ENCODE results near the gene RPTOR. TPM values are rescaled to one million over a fixed set of nuclear protein-coding genes. Genes with fewer than 3 reads are reported as not detected.

Gene RPTOR
- total RNA-seq, 3 donors from 2014 or later (not counting 1 experiment from before 2014, with no cell fraction given), result 49.2 to 63.6 (median 55.4) TPM

GRCh38 chr17:81011951-81012350 is 467.3 kb downstream of the RPTOR start:
- no peaks in the 10 kb centered on the region for H3K27me3 ChIP-seq (ENCODE audit: control insufficient read depth, insufficient read depth, low read length)
- ATAC-seq, result no peak
- H3K4me1 ChIP-seq (ENCODE audit: control insufficient read depth, insufficient read depth, low read length), result no peaks in the 10 kb centered on the region
- H3K27ac ChIP-seq (ENCODE audit: low read length), result no peak overlapping the region
- peaks cover 11% of the 10 kb centered on the region for H3K9me3 ChIP-seq (ENCODE audit: control insufficient read depth, insufficient read depth, low read length)
- peaks cover 10% of the 10 kb centered on the region for H3K36me3 Mint-ChIP-seq
- WGBS (ENCODE audit: insufficient coverage), result 88% methylated on average over 2 of the region's 3 CpGs
- H3K4me1 Mint-ChIP-seq, result peaks cover 4 to 6% of the 10 kb centered on the region in 2 donors
- H3K4me3 ChIP-seq (ENCODE audit: low read length), result no peak overlapping the region
- no peak overlapping the region for H3K27ac Mint-ChIP-seq
- H3K27me3 Mint-ChIP-seq (ENCODE audit: low read depth in 2 of 2), result peaks cover 2 to 10% of the 10 kb centered on the region in 2 donors
- no peak for DNase-seq
- H3K9me3 Mint-ChIP-seq, result peaks cover 2 to 6% of the 10 kb centered on the region in 2 donors
- intact Hi-C loops (cut with micrococcal nuclease), result no loop called here
- no peak overlapping the region for H3K4me3 Mint-ChIP-seq
- no peaks in the 10 kb centered on the region for H3K36me3 ChIP-seq (ENCODE audit: control insufficient read depth, insufficient read depth, low read length)
- no peak for TF ChIP-seq CTCF (IDR thresholded peaks at IDR 0.05)

- ATAC-seq, result no peak
- Histone ChIP-seq H3K27ac (ENCODE audit: low read length) (no peak overlapping the region), H3K4me1 (ENCODE audit: control insufficient read depth, insufficient read depth, low read length) (peaks cover 8% of the 10 kb centered on the region), H3K27me3 (ENCODE audit: control insufficient read depth, insufficient read depth, low read length) (no peaks in the 10 kb centered on the region), H3K9me3 (ENCODE audit: control insufficient read depth, insufficient read depth, low read length) (peaks cover 11% of the 10 kb centered on the region), H3K36me3 (ENCODE audit: control insufficient read depth, insufficient read depth, low read length) (no peaks in the 10 kb centered on the region), H3K4me3 (ENCODE audit: low read length) (no peak overlapping the region)
- peaks cover 10% of the 10 kb centered on the region for H3K36me3 Mint-ChIP-seq
- H3K27ac Mint-ChIP-seq, result no peak overlapping the region
- H3K4me3 Mint-ChIP-seq, result no peak overlapping the region
- no peak for TF ChIP-seq CTCF (IDR thresholded peaks at IDR 0.05)
- peaks cover 0 to 9% of the 10 kb centered on the region in 2 donors for H3K27me3 Mint-ChIP-seq (ENCODE audit: low read depth in 2 of 2)
- H3K4me1 Mint-ChIP-seq, result peaks cover 8 to 10% of the 10 kb centered on the region in 2 donors
- DNase-seq, result no peak
- intact Hi-C loops (cut with micrococcal nuclease), result no loop called here
- WGBS (ENCODE audit: insufficient coverage), result 92% methylated on average over 13 of the region's 13 CpGs
- peaks cover 2 to 6% of the 10 kb centered on the region in 2 donors for H3K9me3 Mint-ChIP-seq
Observed at GRCh38 chr17:81012574-81013447, 468.2 kb downstream of the RPTOR start.

- intact Hi-C loops (cut with micrococcal nuclease), result no loop called here
Observed at GRCh38 chr17:81013642-81014041, 469.0 kb downstream of the RPTOR start.

More at GRCh38 chr17:81013642-81014041, 469.0 kb downstream of the RPTOR start:
- peaks cover 11% of the 10 kb centered on the region for H3K9me3 ChIP-seq (ENCODE audit: control insufficient read depth, insufficient read depth, low read length)
- ATAC-seq, result no peak
- H3K36me3 Mint-ChIP-seq, result peaks cover 10% of the 10 kb centered on the region
- H3K27ac ChIP-seq (ENCODE audit: low read length), result no peak overlapping the region
- H3K27ac Mint-ChIP-seq, result no peak overlapping the region
- no peak for DNase-seq
- peaks cover 0 to 9% of the 10 kb centered on the region in 2 donors for H3K27me3 Mint-ChIP-seq (ENCODE audit: low read depth in 2 of 2)
- peaks cover 2 to 6% of the 10 kb centered on the region in 2 donors for H3K9me3 Mint-ChIP-seq
- H3K4me1 Mint-ChIP-seq, result peaks cover 16 to 18% of the 10 kb centered on the region in 2 donors
- 78% methylated on average over 6 of the region's 6 CpGs for WGBS (ENCODE audit: insufficient coverage)
- no peak overlapping the region for H3K4me3 ChIP-seq (ENCODE audit: low read length)
- no peak for TF ChIP-seq CTCF (IDR thresholded peaks at IDR 0.05)
- H3K4me1 ChIP-seq (ENCODE audit: control insufficient read depth, insufficient read depth, low read length), result peaks cover 16% of the 10 kb centered on the region
- no peaks in the 10 kb centered on the region for H3K36me3 ChIP-seq (ENCODE audit: control insufficient read depth, insufficient read depth, low read length)
- no peak overlapping the region for H3K4me3 Mint-ChIP-seq
- H3K27me3 ChIP-seq (ENCODE audit: control insufficient read depth, insufficient read depth, low read length), result no peaks in the 10 kb centered on the region
